Heart right ventricle (tissue), 16 donors: ENCODE results near the gene YBX1. TPM values are rescaled to one million over a fixed set of nuclear protein-coding genes. Genes with fewer than 3 reads are reported as not detected.

Experiments
- ATAC-seq, 8 donors: fragments of 200-7000 bp; cut with Tn5 transposase; one replicate each; pipeline ENCODE4 v1.9.1; 2020; ENCODE audit warnings: mild to moderate bottlenecking in 8 of 8, moderate library complexity in 8 of 8, moderate number of reproducible peaks in 1 of 8
- DNase-seq, 2 donors: peaks; one replicate each; pipeline ENCODE4 v3.0.0-alpha.2; 2020
- H3K27ac ChIP-seq, 10 donors: fragments of 200-600 bp; sonication (generic) in 2 of 10; one replicate each; pipeline versions ENCODE4 v1.5.0 to v1.8.0; 2020 to 2022; ENCODE audit warnings: mild to moderate bottlenecking in 3 of 10
- H3K27me3 ChIP-seq, 7 donors: fragments of 200-600 bp; one replicate each; pipeline ENCODE4 v1.8.0; 2021 to 2022; ENCODE audit warnings: mild to moderate bottlenecking in 2 of 7
- H3K36me3 ChIP-seq, 9 donors: fragments of 200-600 bp; sonication (generic) in 1 of 9; one replicate each; pipeline versions ENCODE4 v1.5.0 to v1.8.0; 2020 to 2022; ENCODE audit warnings: mild to moderate bottlenecking in 2 of 9
- H3K4me1 ChIP-seq, 9 donors: fragments of 200-600 bp; sonication (generic) in 1 of 9; one replicate each; pipeline versions ENCODE4 v1.5.0 to v1.8.0; 2020 to 2022; ENCODE audit warnings: mild to moderate bottlenecking in 4 of 9
- H3K4me3 ChIP-seq, 10 donors: fragments of 200-600 bp; sonication (generic) in 2 of 10; one replicate each; pipeline versions ENCODE4 v1.5.0 to v1.8.0; 2020 to 2022; ENCODE audit warnings: mild to moderate bottlenecking in 7 of 10, moderate library complexity in 2 of 10
- H3K9me3 ChIP-seq, 11 donors: fragments of 200-600 bp in 10 of 11; sonication (generic) in 2 of 11; one replicate each; pipeline versions ENCODE4 v1.5.0 to v1.8.0; 2013 to 2022; ENCODE audit warnings: mild to moderate bottlenecking in 2 of 11, control low read depth in 1 of 11, moderate library complexity in 1 of 11
- CTCF ChIP-seq, 9 donors: fragments of 200-600 bp; sonication (generic) in 2 of 9; IDR thresholded peaks; one replicate each; pipeline versions ENCODE4 v1.5.0 to v1.8.0; 2021 to 2022; ENCODE audit warnings: antibody characterized with exemption in 9 of 9, mild to moderate bottlenecking in 5 of 9, moderate library complexity in 1 of 9
- WGBS, 2 donors: extraction: QIAGEN DNeasy Blood & Tissue Kit; methylation state at CpG; one replicate each; pipeline ENCODE4 v1.1.7; 2013; ENCODE audit warnings: inconsistent platforms in 1 of 2; 5-methylcytosine and 5-hydroxymethylcytosine counted together
- intact Hi-C, 10 donors: fragments of 100-400 bp; cut with DNase I; formaldehyde crosslinking; loops; one replicate each; pipeline versions ENCODE4 v1.11.1 to v1.14.2; 2022
- polyA plus RNA-seq, 2 donors: library from polyadenylated mRNA; stranded (reverse); fragments of 200-250 nt; gene quantifications; one replicate each; pipeline ENCODE4 v1.2.3, GENCODE V29; 2013
- total RNA-seq, 10 donors: library from RNA; stranded (reverse); fragmentation: NEBNext Ultra II Directional in 3 of 10; extraction: Animal tissue kit (Norgen Biotek cat#: 25700) in 3 of 10; gene quantifications; one replicate each; pipeline versions ENCODE4 v1.2.1 to v1.2.4, GENCODE V29; 2021 to 2023
- donor health status: Arrhythmogenic right ventricular cardiomyopathy.
- donor health status: ischemic (EF 13 %, LVEDD 7.1; RV severe dilation, severe dysfunction).
- donor health status: healthy with polysubstance abuse.
- donor health status: DM: no; HTN: yes; CAD: no.
- donor health status: DM: no; HTN: no; CAD: no.
- donor health status: ischemic (EF 25% LVEDD 6.9; RV normal size, moderate dysfunction).
- donor health status: ischemic (EF 25% LVEDD 5.7; RV mildly dilated, moderate dysfunction).
- donor health status: healthy.
- donor health status: DM: yes; HTN: yes; CAD: no.
- donor health status: Ischemic cardiomyopathy.
- donor health status: ischemic (EF 35%, LVEDD 5.7; RV mildly dilated, moderate dysfunction).
- donor health status: nonischemic (EF 11% LVEDD 7.7; RV severe dilation, severe dysfunction).
- donor health status: DM: yes; HTN: yes; CAD: no.
- donor health status: PGD.
- donor health status: ischemic (EF 29% LVEDD 5.4; RV normal size, mild dysfunction).
- donor health status: nonischemic (EF 23%, LVEDD 6.1; RV moderate dilation, normal function).

YBX1 gene
- total and polyA plus RNA-seq, 12 donors, result 300 to 1,036 (median 777) TPM

DNA sequence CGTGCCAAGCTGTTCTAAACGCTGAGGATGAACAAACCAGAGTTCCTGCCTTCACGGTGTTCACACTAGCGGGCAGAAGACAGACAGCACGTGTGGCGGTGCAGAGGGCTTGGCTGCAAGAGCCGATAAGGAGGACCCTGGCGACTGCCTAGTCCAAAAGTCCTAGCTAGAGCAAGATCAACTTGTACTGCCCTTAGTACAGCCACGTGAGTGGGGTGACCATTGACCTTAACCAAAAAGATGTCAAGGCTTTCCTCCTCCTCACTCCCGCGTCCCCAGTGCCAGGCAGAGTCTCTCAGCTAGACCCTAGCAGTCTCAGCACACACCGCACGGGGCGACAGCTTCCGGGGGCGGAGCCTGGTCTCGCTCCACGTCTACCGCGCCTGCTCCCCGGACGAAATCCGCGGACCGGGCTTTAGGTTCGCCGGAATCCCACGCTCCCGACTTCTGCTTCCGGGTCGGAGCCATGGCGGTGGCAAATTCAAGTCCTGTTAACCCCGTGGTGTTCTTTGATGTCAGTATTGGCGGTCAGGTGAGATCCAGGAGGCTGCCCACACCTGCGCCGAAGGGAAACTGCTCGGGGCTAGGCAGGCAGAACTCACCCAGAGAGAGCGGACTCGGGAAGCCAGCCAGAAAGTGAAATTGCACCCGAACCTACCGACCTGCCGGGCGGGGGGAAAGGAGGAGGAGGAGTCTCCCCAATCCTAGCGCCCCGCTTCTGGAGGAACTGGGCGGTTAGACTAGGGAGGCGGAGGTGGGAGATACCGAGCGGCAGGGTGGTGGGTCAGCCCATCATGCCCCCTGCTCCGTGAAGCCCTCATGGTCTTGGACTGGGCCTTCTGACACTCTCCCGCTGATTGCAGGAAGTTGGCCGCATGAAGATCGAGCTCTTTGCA is 24.0 kb upstream of the YBX1 start, which contains the start of gene PPIH:
Gene PPIH (plus strand): TSS at position 443 of the 896 bp plus-strand sequence. CDS start 24 bp downstream, at position 467.
- peak in 8 of 9 donors; percentile 9 to 50 (median 35) for TF ChIP-seq CTCF (IDR thresholded peaks at IDR 0.05)
- no peaks in the 10 kb centered on the region for H3K27me3 ChIP-seq
- no peaks in the 10 kb centered on the region for H3K9me3 ChIP-seq
- WGBS, 2 donors, result 0% methylated on average over 53 of the region's 53 CpGs
- peak within 1 kb of the TSS; percentile 54 to 99 (median 82) for H3K4me3 ChIP-seq
- peaks cover 0 to 41% (median 7%) of the 10 kb centered on the region in 9 donors for H3K36me3 ChIP-seq
- intact Hi-C loops, result loop anchor here in 2 of 10 donors (5.0 to 10.0 kb wide), 3 partner anchors 99 to 323 kb away; partner anchors contain the start of genes CCDC30 (in 1 of the 2) and FOXJ3 (in 1 of the 2)
- ATAC-seq, result peak; percentile 100
- peak; percentile 95 for DNase-seq
- H3K27ac ChIP-seq, result peak within 1 kb of the TSS in 9 of 10 donors; percentile 65 to 90 (median 85)
- H3K4me1 ChIP-seq, result peaks cover 0 to 24% (median 13%) of the 10 kb centered on the region in 9 donors

- Histone ChIP-seq H3K36me3 (peaks cover 0 to 48% (median 10%) of the 10 kb centered on the region in 9 donors), H3K9me3 (no peaks in the 10 kb centered on the region), H3K4me3 (peak overlapping the region; percentile 54 to 99 (median 82)), H3K27ac (peak overlapping the region in 8 of 10 donors; percentile 65 to 90 (median 86)), H3K4me1 (peaks cover 0 to 24% (median 13%) of the 10 kb centered on the region in 9 donors), H3K27me3 (no peaks in the 10 kb centered on the region)
- WGBS, 2 donors, result 7 to 8% methylated on average over 20 of the region's 20 CpGs
- no peak for TF ChIP-seq CTCF (IDR thresholded peaks at IDR 0.05)
- ATAC-seq (peak in 3 of 8 donors; percentile 4 to 13 (median 10)), DNase-seq (no peak)
- intact Hi-C loops, result loop anchor here in 2 of 10 donors (5.0 to 10.0 kb wide), 3 partner anchors 98 to 324 kb away; partner anchors contain the start of genes CCDC30 (in 1 of the 2) and FOXJ3 (in 1 of the 2)
Observed at GRCh38 chr1:42658877-42659337, 23.3 kb upstream of the YBX1 start.

DNA sequence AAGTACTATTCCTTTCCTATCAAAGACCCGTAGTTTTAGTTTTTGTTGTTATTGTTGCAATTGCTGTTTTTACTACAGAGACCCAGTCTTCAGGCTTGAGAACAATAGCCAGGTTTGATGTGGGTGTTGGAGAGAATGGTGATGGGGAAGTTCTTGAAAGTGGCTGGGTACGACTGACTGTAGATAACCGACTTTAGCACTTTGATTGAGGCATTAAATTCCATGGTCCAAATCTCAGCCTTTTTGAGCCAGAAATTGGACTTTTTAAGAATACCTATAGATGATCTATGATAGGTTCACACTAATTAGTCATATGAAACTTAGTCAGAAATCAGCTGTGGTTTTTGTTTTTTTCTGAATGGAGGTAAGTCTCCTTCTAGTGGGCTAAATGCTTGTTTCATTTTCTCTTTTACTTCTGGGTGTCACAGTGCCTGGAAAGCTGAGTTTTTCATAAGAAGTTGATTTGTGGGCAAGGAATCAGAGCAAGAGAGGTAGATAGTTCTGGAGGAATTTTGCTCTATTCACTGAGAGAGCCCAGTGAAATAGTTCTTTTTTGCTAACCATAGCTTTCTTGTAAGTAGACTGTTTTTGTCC is 21.2 kb upstream of the YBX1 start:
- no peak for DNase-seq
- intact Hi-C loops, result no loop called here
- Histone ChIP-seq H3K27ac (no peak overlapping the region), H3K4me1 (peaks cover 0 to 24% (median 13%) of the 10 kb centered on the region in 9 donors), H3K27me3 (no peaks in the 10 kb centered on the region), H3K9me3 (no peaks in the 10 kb centered on the region), H3K4me3 (no peak overlapping the region), H3K36me3 (peaks cover 0 to 69% (median 24%) of the 10 kb centered on the region in 9 donors)
- no peak for TF ChIP-seq CTCF (IDR thresholded peaks at IDR 0.05)
- no peak for ATAC-seq
- 76 to 84% methylated on average over 3 of the region's 3 CpGs for WGBS, 2 donors

GRCh38 chr1:42669936-42670335 is 12.3 kb upstream of the YBX1 start:
- H3K4me3 ChIP-seq, result no peak overlapping the region
- H3K27me3 ChIP-seq, result no peaks in the 10 kb centered on the region
- DNase-seq (no peak), ATAC-seq (no peak)
- H3K27ac ChIP-seq, result no peak overlapping the region
- intact Hi-C loops, result no loop called here
- TF ChIP-seq CTCF (IDR thresholded peaks at IDR 0.05), result no peak
- peaks cover 0 to 87% (median 35%) of the 10 kb centered on the region in 9 donors for H3K36me3 ChIP-seq
- H3K4me1 ChIP-seq, result peaks cover 0 to 11% (median 0%) of the 10 kb centered on the region in 9 donors
- WGBS, 2 donors, result 78 to 84% methylated on average over 3 of the region's 3 CpGs
- no peaks in the 10 kb centered on the region for H3K9me3 ChIP-seq
